BLaER1 treated with 17β-estradiol and CSF1 and Interleukin-3, amounts not matched to agents 10 nM and 100 nM (cell line): ENCODE measurements around the gene IL3.

Source experiments
- H3K27ac ChIP-seq, 11 experiments: shearing (Covaris generic); formaldehyde crosslinking; 2 replicates each; pipeline ENCODE4 v1.8.1; 2022
- H3K27me3 ChIP-seq, 11 experiments: shearing (Covaris generic); formaldehyde crosslinking; 2 replicates each; pipeline ENCODE4 v1.8.1; 2022
- H3K36me3 ChIP-seq, 11 experiments: shearing (Covaris generic); formaldehyde crosslinking; 2 replicates each; pipeline ENCODE4 v1.8.1; 2022
- H3K4me1 ChIP-seq, 10 experiments: shearing (Covaris generic); formaldehyde crosslinking; 2 replicates each; pipeline ENCODE4 v1.8.1; 2022
- H3K4me2 ChIP-seq, 11 experiments: shearing (Covaris generic); formaldehyde crosslinking; 2 replicates each; pipeline ENCODE4 v1.8.1; 2022
- H3K4me3 ChIP-seq, 10 experiments: shearing (Covaris generic); formaldehyde crosslinking; 2 replicates each; pipeline ENCODE4 v1.8.1; 2022
- H3K9ac ChIP-seq, 11 experiments: shearing (Covaris generic); formaldehyde crosslinking; 2 replicates each; pipeline ENCODE4 v1.8.1; 2022
- H3K9me3 ChIP-seq, 11 experiments: shearing (Covaris generic); formaldehyde crosslinking; replicated peaks in 1 of 11; 2 replicates each; pipeline ENCODE4 v1.8.1; 2022
- H4K20me1 ChIP-seq, 11 experiments: shearing (Covaris generic); formaldehyde crosslinking; 2 replicates each; pipeline ENCODE4 v1.8.1; 2022
- Cebpa-rat ChIP-seq, 11 experiments: shearing (Covaris generic); IDR thresholded peaks; 2 replicates each; pipeline ENCODE4 v1.8.1; 2022

IL3 gene

GRCh38 chr5:132024117-132024435, 36.4 kb upstream of the IL3 start:
- no peak for TF ChIP-seq Cebpa-rat (IDR thresholded peaks at IDR 0.05)
- Histone ChIP-seq H3K4me3 (no peak overlapping the region), H3K27me3 (no peaks in the 10 kb centered on the region), H3K4me2 (no peak overlapping the region), H4K20me1 (no peaks in the 10 kb centered on the region), H3K9me3 (no peaks in the 10 kb centered on the region), H3K36me3 (no peaks in the 10 kb centered on the region), H3K27ac (no peak overlapping the region), H3K4me1 (no peaks in the 10 kb centered on the region), H3K9ac (no peak overlapping the region)

GRCh38 chr5:132024789-132025402, 35.6 kb upstream of the IL3 start:
- Histone ChIP-seq H4K20me1 (no peaks in the 10 kb centered on the region), H3K9ac (no peak overlapping the region), H3K4me1 (no peaks in the 10 kb centered on the region), H3K27ac (no peak overlapping the region), H3K4me2 (no peak overlapping the region), H3K27me3 (no peaks in the 10 kb centered on the region), H3K9me3 (no peaks in the 10 kb centered on the region), H3K4me3 (no peak overlapping the region), H3K36me3 (no peaks in the 10 kb centered on the region)
- TF ChIP-seq Cebpa-rat (IDR thresholded peaks at IDR 0.05) = no peak

- H3K27me3 ChIP-seq = no peaks in the 10 kb centered on the region
- no peaks in the 10 kb centered on the region for H3K9me3 ChIP-seq
- H3K9ac ChIP-seq = no peak overlapping the region
- no peaks in the 10 kb centered on the region for H3K36me3 ChIP-seq
- H3K4me1 ChIP-seq = no peaks in the 10 kb centered on the region
- no peak overlapping the region for H3K4me2 ChIP-seq
- H4K20me1 ChIP-seq = no peaks in the 10 kb centered on the region
- H3K4me3 ChIP-seq = no peak overlapping the region
- H3K27ac ChIP-seq = no peak overlapping the region
- no peak for TF ChIP-seq Cebpa-rat (IDR thresholded peaks at IDR 0.05)
Observed at GRCh38 chr5:132025403-132025971, 35.0 kb upstream of the IL3 start.

GRCh38 chr5:132026516-132027008, 33.9 kb upstream of the IL3 start:
- TF ChIP-seq Cebpa-rat (IDR thresholded peaks at IDR 0.05) = no peak
- Histone ChIP-seq H3K27ac (no peak overlapping the region), H3K4me2 (no peak overlapping the region; a peak in 1 of 22 replicates), H3K9ac (no peak overlapping the region), H3K4me1 (no peaks in the 10 kb centered on the region), H3K36me3 (no peaks in the 10 kb centered on the region), H3K9me3 (no peaks in the 10 kb centered on the region), H4K20me1 (no peaks in the 10 kb centered on the region), H3K4me3 (no peak overlapping the region), H3K27me3 (no peaks in the 10 kb centered on the region)

GRCh38 chr5:132027027-132027426, 33.4 kb upstream of the IL3 start:
- Histone ChIP-seq H3K9ac (no peak overlapping the region), H3K36me3 (no peaks in the 10 kb centered on the region), H3K4me3 (no peak overlapping the region), H4K20me1 (no peaks in the 10 kb centered on the region), H3K4me2 (no peak overlapping the region; a peak in 1 of 22 replicates), H3K27me3 (no peaks in the 10 kb centered on the region), H3K9me3 (no peaks in the 10 kb centered on the region), H3K4me1 (no peaks in the 10 kb centered on the region), H3K27ac (no peak overlapping the region)
- no peak for TF ChIP-seq Cebpa-rat (IDR thresholded peaks at IDR 0.05)

- H3K27ac ChIP-seq = no peak overlapping the region
- H3K9ac ChIP-seq = no peak overlapping the region
- H3K36me3 ChIP-seq = no peaks in the 10 kb centered on the region
- no peak for TF ChIP-seq Cebpa-rat (IDR thresholded peaks at IDR 0.05)
- peaks cover 0 to 16% (median 0%) of the 10 kb centered on the region in 11 experiments; a peak in 3 of 22 replicates for H3K9me3 ChIP-seq
- no peaks in the 10 kb centered on the region for H3K27me3 ChIP-seq
- H3K4me1 ChIP-seq = no peaks in the 10 kb centered on the region
- H4K20me1 ChIP-seq = no peaks in the 10 kb centered on the region
- H3K4me2 ChIP-seq = no peak overlapping the region
- no peak overlapping the region for H3K4me3 ChIP-seq
Observed at GRCh38 chr5:132029609-132030330, 30.7 kb upstream of the IL3 start.

GRCh38 chr5:132030610-132031009, 29.8 kb upstream of the IL3 start:
- Histone ChIP-seq H3K4me3 (no peak overlapping the region), H3K4me1 (no peaks in the 10 kb centered on the region), H3K4me2 (no peak overlapping the region), H3K27ac (no peak overlapping the region), H3K9ac (no peak overlapping the region), H3K27me3 (no peaks in the 10 kb centered on the region), H3K9me3 (peaks cover 0 to 16% (median 0%) of the 10 kb centered on the region in 11 experiments; a peak in 3 of 22 replicates), H3K36me3 (no peaks in the 10 kb centered on the region), H4K20me1 (no peaks in the 10 kb centered on the region)
- no peak for TF ChIP-seq Cebpa-rat (IDR thresholded peaks at IDR 0.05)

GRCh38 chr5:132032196-132032595, 28.3 kb upstream of the IL3 start:
- Histone ChIP-seq H3K4me2 (no peak overlapping the region), H4K20me1 (no peaks in the 10 kb centered on the region), H3K9me3 (peaks cover 0 to 16% (median 0%) of the 10 kb centered on the region in 11 experiments; a peak in 3 of 22 replicates), H3K4me1 (no peaks in the 10 kb centered on the region), H3K4me3 (no peak overlapping the region), H3K36me3 (no peaks in the 10 kb centered on the region), H3K27ac (no peak overlapping the region), H3K9ac (no peak overlapping the region), H3K27me3 (no peaks in the 10 kb centered on the region)
- no peak for TF ChIP-seq Cebpa-rat (IDR thresholded peaks at IDR 0.05)

- H3K4me2 ChIP-seq = no peak overlapping the region
- H3K9me3 ChIP-seq = peaks cover 0 to 16% (median 0%) of the 10 kb centered on the region in 11 experiments; a peak in 3 of 22 replicates
- H3K4me3 ChIP-seq = no peak overlapping the region
- no peaks in the 10 kb centered on the region for H3K36me3 ChIP-seq
- H3K9ac ChIP-seq = no peak overlapping the region
- no peak for TF ChIP-seq Cebpa-rat (IDR thresholded peaks at IDR 0.05)
- no peaks in the 10 kb centered on the region for H3K4me1 ChIP-seq
- no peaks in the 10 kb centered on the region for H4K20me1 ChIP-seq
- H3K27ac ChIP-seq = no peak overlapping the region
- no peaks in the 10 kb centered on the region for H3K27me3 ChIP-seq
Observed at GRCh38 chr5:132033122-132033521, 27.3 kb upstream of the IL3 start.
